Measurements from ENCODE around the gene ALOX5AP. TPM values are rescaled to one million over a fixed set of nuclear protein-coding genes. Genes with fewer than 3 reads are reported as not detected.
A peak's percentile ranks its signal among the peaks of the same experiment; 100 is the strongest.

The ALOX5AP gene
- polyA plus RNA-seq, 3 donors = 84.4 to 269 (median 220) TPM

- Histone ChIP-seq H3K27ac (ENCODE audit: low read depth in 1 of 2, low read length in 2 of 2) (peak overlapping the region in 1 of 2 donors; percentile 89), H3K4me2 (replicated peaks; ENCODE audit: extremely low read depth, low read length, poor library complexity, severe bottlenecking) (peak overlapping the region; percentile 74), H3K9ac (ENCODE audit: insufficient read depth, low read length, poor library complexity, severe bottlenecking) (no peak overlapping the region), H4K20me1 (ENCODE audit: insufficient read depth, low read length) (no peaks in the 10 kb centered on the region), H3K9me3 (replicated peaks in 1 of 2; ENCODE audit: control insufficient read depth in 1 of 2, insufficient read depth in 1 of 2, low read length in 2 of 2) (no peaks in the 10 kb centered on the region), H2AFZ (ENCODE audit: insufficient read depth, low read depth, low read length, poor library complexity, severe bottlenecking) (no peak overlapping the region), H3K36me3 (replicated peaks in 1 of 2; ENCODE audit: control insufficient read depth in 1 of 2, insufficient read depth in 2 of 2, low read length in 2 of 2) (no peaks in the 10 kb centered on the region), H3K79me2 (ENCODE audit: insufficient read depth, low read length) (peaks cover 75% of the 10 kb centered on the region), H3K27me3 (ENCODE audit: control insufficient read depth in 2 of 2, insufficient read depth in 2 of 2, low read length in 2 of 2) (no peaks in the 10 kb centered on the region), H3K4me3 (replicated peaks in 1 of 3; ENCODE audit: low read depth in 2 of 3, low read length in 3 of 3) (peak overlapping the region in 1 of 3 experiments; percentile 73), H3K4me1 (ENCODE audit: control insufficient read depth in 1 of 2, insufficient read depth in 2 of 2, low read length in 2 of 2) (peaks cover 90 to 99% of the 10 kb centered on the region in 2 donors)
- Mint-ChIP-seq H3K4me1 (peaks cover 92% of the 10 kb centered on the region), H3K9me3 (peaks cover 0 to 3% (median 0%) of the 10 kb centered on the region in 7 donors), H3K36me3 (peaks cover 35 to 46% of the 10 kb centered on the region in 2 donors), H3K27ac (peak overlapping the region; percentile 91 to 98 (median 97)), H3K4me3 (peak overlapping the region in 1 of 2 donors; percentile 86), H3K27me3 (ENCODE audit: low read depth in 3 of 3) (peaks cover 10 to 13% (median 11%) of the 10 kb centered on the region in 3 donors)
- intact Hi-C loops (cut with micrococcal nuclease) = loop anchor here (2.0 to 10.0 kb wide), 6 partner anchors 26 to 122 kb away; partner anchors contain the start of gene USPL1 (in 1 of the 2)
- WGBS (ENCODE audit: insufficient coverage) = no CpG with 5 or more reads among the region's 2 CpGs
- no peak for TF ChIP-seq CTCF (IDR thresholded peaks at IDR 0.05)
- DNase-seq = no peak
Observed at GRCh38 chr13:30739237-30739528, 3.8 kb downstream of the ALOX5AP start.

GRCh38 chr13:30739761-30740642 is 4.7 kb downstream of the ALOX5AP start:
- Histone ChIP-seq H3K27me3 (ENCODE audit: control insufficient read depth in 2 of 2, insufficient read depth in 2 of 2, low read length in 2 of 2) (no peaks in the 10 kb centered on the region), H3K9ac (ENCODE audit: insufficient read depth, low read length, poor library complexity, severe bottlenecking) (peak overlapping the region; percentile 55), H3K4me3 (replicated peaks in 1 of 3; ENCODE audit: low read depth in 2 of 3, low read length in 3 of 3) (peak overlapping the region in 2 of 3 experiments; percentile 47 to 64), H3K36me3 (replicated peaks in 1 of 2; ENCODE audit: control insufficient read depth in 1 of 2, insufficient read depth in 2 of 2, low read length in 2 of 2) (peaks cover 3 to 4% of the 10 kb centered on the region in 2 donors), H2AFZ (ENCODE audit: insufficient read depth, low read depth, low read length, poor library complexity, severe bottlenecking) (no peak overlapping the region), H3K4me2 (replicated peaks; ENCODE audit: extremely low read depth, low read length, poor library complexity, severe bottlenecking) (peak overlapping the region; percentile 71), H3K79me2 (ENCODE audit: insufficient read depth, low read length) (peaks cover 79% of the 10 kb centered on the region), H4K20me1 (ENCODE audit: insufficient read depth, low read length) (no peaks in the 10 kb centered on the region), H3K9me3 (replicated peaks in 1 of 2; ENCODE audit: control insufficient read depth in 1 of 2, insufficient read depth in 1 of 2, low read length in 2 of 2) (no peaks in the 10 kb centered on the region), H3K27ac (ENCODE audit: low read depth in 1 of 2, low read length in 2 of 2) (peak overlapping the region; percentile 40 to 89), H3K4me1 (ENCODE audit: control insufficient read depth in 1 of 2, insufficient read depth in 2 of 2, low read length in 2 of 2) (peaks cover 90 to 99% of the 10 kb centered on the region in 2 donors)
- 27% methylated on average over 3 of the region's 14 CpGs for WGBS (ENCODE audit: insufficient coverage)
- no peaks in the 10 kb centered on the region for H3K9me3 Mint-ChIP-seq
- DNase-seq = peak; percentile 74 to 93 (median 88)
- no peak for TF ChIP-seq CTCF (IDR thresholded peaks at IDR 0.05)
- H3K27me3 Mint-ChIP-seq (ENCODE audit: low read depth in 3 of 3) = peaks cover 7 to 11% (median 10%) of the 10 kb centered on the region in 3 donors
- H3K27ac Mint-ChIP-seq = peak overlapping the region; percentile 91 to 98 (median 97)
- intact Hi-C loops (cut with micrococcal nuclease) = loop anchor here (2.0 to 10.0 kb wide), 8 partner anchors 27 to 123 kb away; partner anchors contain the start of gene USPL1 (in 1 of the 2)
- H3K36me3 Mint-ChIP-seq = peaks cover 43 to 49% of the 10 kb centered on the region in 2 donors
- peak overlapping the region; percentile 80 to 86 for H3K4me3 Mint-ChIP-seq
- peaks cover 92% of the 10 kb centered on the region for H3K4me1 Mint-ChIP-seq
